H1 (cell line): ENCODE data around the gene PIEZO1. TPM values are rescaled to one million over a fixed set of nuclear protein-coding genes. Genes with fewer than 3 reads are reported as not detected.
A peak's percentile ranks its signal among the peaks of the same experiment; 100 is the strongest.

Experiments used
- CTCF ChIA-PET: fragments of 300-600 bp; sonication (Branson Sonifier 250); formaldehyde crosslinking; loops from one replicate; lab custom pipeline; 2021; ENCODE audit not compliant: partially characterized antibody; lab: Charles Lee
- POLR2A ChIA-PET: fragments of 300-600 bp; sonication (Branson Sonifier 250); formaldehyde crosslinking; loops from one replicate; lab custom pipeline; 2021; ENCODE audit warnings: inconsistent platforms; ENCODE audit not compliant: partially characterized antibody; lab: Charles Lee
- DNase-seq, 2 experiments: peaks; one replicate each; pipeline versions ENCODE4 v3.0.0 to v3.0.0-alpha.2; 2010 to 2022; ENCODE audit warnings: low spot score in 2 of 2, low read depth in 1 of 2, mixed read lengths in 1 of 2
- FAIRE-seq: peaks from 2 replicates; lab custom pipeline; 2011; peaks lifted over from hg19 to GRCh38; lab: Jason Lieb, UNC
- H2AFZ ChIP-seq: 2 replicates; pipeline ENCODE4 v1.8.1; 2012; ENCODE audit warnings: low read length, inconsistent platforms
- H2AK5ac ChIP-seq: 2 replicates; pipeline ENCODE4 v1.6.1; 2013; ENCODE audit warnings: low read depth, low read length
- H2BK120ac ChIP-seq: replicated peaks from 2 replicates; pipeline ENCODE3; 2013; ENCODE audit warnings: low read depth, low read length, inconsistent platforms
- H2BK12ac ChIP-seq: 2 replicates; pipeline ENCODE4 v1.6.1; 2013; ENCODE audit warnings: low read depth, low read length
- H2BK15ac ChIP-seq: 2 replicates; pipeline ENCODE4 v1.6.1; 2013; ENCODE audit warnings: low read length
- H2BK20ac ChIP-seq: 2 replicates; pipeline ENCODE4 v1.6.1; 2013; ENCODE audit warnings: low read length
- H2BK5ac ChIP-seq: 2 replicates; pipeline ENCODE4 v1.6.1; 2013; ENCODE audit warnings: low read depth, low read length
- H3K14ac ChIP-seq: 2 replicates; pipeline ENCODE4 v1.6.1; 2013; ENCODE audit warnings: inconsistent platforms; ENCODE audit not compliant: insufficient read length
- H3K18ac ChIP-seq: 2 replicates; pipeline ENCODE4 v1.6.1; 2013; ENCODE audit warnings: low read length; ENCODE audit errors: extremely low read depth
- H3K23ac ChIP-seq: 2 replicates; pipeline ENCODE4 v1.6.1; 2013; ENCODE audit warnings: inconsistent platforms; ENCODE audit not compliant: insufficient read length
- H3K23me2 ChIP-seq: 2 replicates; pipeline ENCODE4 v1.6.1; 2013; ENCODE audit warnings: low read depth, low read length
- H3K27ac ChIP-seq: 2 replicates; pipeline ENCODE4 v1.6.1; 2011; ENCODE audit warnings: low read depth, low read length, inconsistent platforms
- H3K27me3 ChIP-seq, 4 experiments: replicated peaks in 1 of 4; 1 replicate in 1 of 4; 2 replicates in 3 of 4; pipeline versions ENCODE4 v1.6.1 to v1.8.1; 2011 to 2013; ENCODE audit warnings: low read length in 3 of 4, mild to moderate bottlenecking in 3 of 4, inconsistent platforms in 2 of 4, mixed read lengths in 2 of 4, moderate library complexity in 1 of 4; ENCODE audit not compliant: control insufficient read depth in 3 of 4, insufficient read depth in 3 of 4; ENCODE audit errors: extremely low read depth in 1 of 4
- H3K36me3 ChIP-seq, 4 experiments: 2 replicates each; pipeline versions ENCODE4 v1.6.1 to v1.8.1; 2011 to 2013; ENCODE audit warnings: mild to moderate bottlenecking in 4 of 4, low read length in 3 of 4, moderate library complexity in 2 of 4, control low read depth in 1 of 4, inconsistent platforms in 1 of 4; ENCODE audit not compliant: insufficient read depth in 4 of 4, control insufficient read depth in 2 of 4
- H3K4ac ChIP-seq: replicated peaks from 2 replicates; pipeline ENCODE3; 2013; ENCODE audit warnings: low read length, low read depth, mixed read lengths, inconsistent platforms; ENCODE audit not compliant: insufficient read length
- H3K4me1 ChIP-seq, 4 experiments: replicated peaks in 1 of 4; 1 replicate in 1 of 4; 2 replicates in 3 of 4; pipeline versions ENCODE4 v1.6.1 to v1.8.1; 2011 to 2013; ENCODE audit warnings: low read length in 3 of 4, inconsistent platforms in 2 of 4, mixed read lengths in 1 of 4; ENCODE audit not compliant: insufficient read depth in 4 of 4, control insufficient read depth in 3 of 4
- H3K4me2 ChIP-seq, 2 experiments: 2 replicates each; pipeline versions ENCODE4 v1.6.1 to v1.8.1; 2011 to 2013; ENCODE audit warnings: low read depth in 2 of 2, low read length in 2 of 2, control low read depth in 1 of 2, inconsistent platforms in 1 of 2, mild to moderate bottlenecking in 1 of 2; ENCODE audit not compliant: insufficient read depth in 1 of 2
- H3K4me3 ChIP-seq, 4 experiments: fragments of 200-600, 300-600 bp in 1 of 4; sonication (generic), shearing (Covaris generic), sonication (Bioruptor Twin) in 1 of 4; 2 replicates each; pipeline versions ENCODE4 v1.5.1 to v1.8.1; 2011 to 2016; ENCODE audit warnings: low read length in 4 of 4, low read depth in 3 of 4, control low read depth in 2 of 4, inconsistent platforms in 2 of 4, mild to moderate bottlenecking in 2 of 4, mixed read lengths in 1 of 4, moderate library complexity in 1 of 4; ENCODE audit not compliant: insufficient read depth in 2 of 4; ENCODE audit errors: extremely low read depth in 1 of 4
- H3K56ac ChIP-seq: replicated peaks from 2 replicates; pipeline ENCODE3; 2013; ENCODE audit warnings: low read depth, mild to moderate bottlenecking, mixed read lengths, low read length, inconsistent platforms; ENCODE audit not compliant: insufficient read length
- H3K79me1 ChIP-seq: 2 replicates; pipeline ENCODE4 v1.6.1; 2013; ENCODE audit warnings: low read depth, low read length, control low read depth
- H3K79me2 ChIP-seq, 2 experiments: 2 replicates each; pipeline versions ENCODE4 v1.6.1 to v1.8.1; 2012 to 2013; ENCODE audit warnings: low read length in 2 of 2, mild to moderate bottlenecking in 2 of 2, inconsistent platforms in 1 of 2; ENCODE audit not compliant: insufficient read depth in 2 of 2, control insufficient read depth in 1 of 2
- H3K9ac ChIP-seq, 4 experiments: replicated peaks in 1 of 4; 1 replicate in 1 of 4; 2 replicates in 3 of 4; pipeline versions ENCODE4 v1.6.1 to v1.8.1; 2011 to 2013; ENCODE audit warnings: low read depth in 3 of 4, low read length in 3 of 4, control low read depth in 2 of 4, mild to moderate bottlenecking in 2 of 4, moderate library complexity in 2 of 4, inconsistent platforms in 1 of 4; ENCODE audit errors: extremely low read depth in 1 of 4
- H3K9me3 ChIP-seq, 2 experiments: 2 replicates each; pipeline versions ENCODE4 v1.6.1 to v1.8.1; 2012 to 2013; ENCODE audit warnings: mild to moderate bottlenecking in 2 of 2, moderate library complexity in 2 of 2, control low read depth in 1 of 2, inconsistent platforms in 1 of 2, low read depth in 1 of 2, low read length in 1 of 2, mixed read lengths in 1 of 2; ENCODE audit not compliant: insufficient read depth in 2 of 2
- H4K20me1 ChIP-seq, 2 experiments: replicated peaks in 1 of 2; 2 replicates each; pipeline versions ENCODE3 to v1.8.1; 2011 to 2013; ENCODE audit warnings: inconsistent platforms in 2 of 2, low read length in 2 of 2, mild to moderate bottlenecking in 1 of 2; ENCODE audit not compliant: insufficient read depth in 2 of 2, control insufficient read depth in 1 of 2
- H4K5ac ChIP-seq: 2 replicates; pipeline ENCODE4 v1.6.1; 2013; ENCODE audit warnings: low read length, low read depth, mixed read lengths, inconsistent platforms; ENCODE audit not compliant: insufficient read length
- H4K8ac ChIP-seq: 2 replicates; pipeline ENCODE4 v1.8.0; 2013; ENCODE audit warnings: mild to moderate bottlenecking, moderate library complexity, low read length, inconsistent platforms; ENCODE audit not compliant: insufficient read depth; ENCODE audit errors: extremely low read depth
- H4K91ac ChIP-seq: replicated peaks from 2 replicates; pipeline ENCODE3; 2013; ENCODE audit warnings: low read length, mixed read lengths, inconsistent platforms; ENCODE audit not compliant: insufficient read length
- ASH2L ChIP-seq: fragments of 200-600, 300-600 bp; sonication (generic); IDR thresholded peaks from one replicate; pipeline ENCODE4 v1.7.1; 2017; ENCODE audit warnings: low read length
- GABPA ChIP-seq: IDR thresholded peaks from 2 replicates; pipeline ENCODE4 v1.6.1; 2011; ENCODE audit warnings: mild to moderate bottlenecking, low read length, moderate library complexity, borderline replicate concordance; ENCODE audit not compliant: insufficient read depth
- KDM1A ChIP-seq: fragments of 200-600, 300-600 bp; sonication (generic); IDR thresholded peaks from 2 replicates; pipeline ENCODE4 v1.7.1; 2016; ENCODE audit warnings: mild to moderate bottlenecking, low read length, borderline replicate concordance
- KDM4A ChIP-seq: IDR thresholded peaks from one replicate; pipeline ENCODE4 v1.7.1; 2012; ENCODE audit warnings: low read depth, mild to moderate bottlenecking, moderate library complexity, low read length, inconsistent platforms; ENCODE audit not compliant: severe bottlenecking
- SRF ChIP-seq: IDR thresholded peaks from 2 replicates; pipeline ENCODE4 v1.6.1; 2011; ENCODE audit warnings: mild to moderate bottlenecking, low read depth, low read length, moderate library complexity
- TAF1 ChIP-seq: IDR thresholded peaks from 2 replicates; pipeline ENCODE4 v1.6.1; 2011; ENCODE audit warnings: mild to moderate bottlenecking, low read depth, low read length
- TBP ChIP-seq: IDR thresholded peaks from 2 replicates; pipeline ENCODE4 v1.6.1; 2011; ENCODE audit warnings: low read depth, low read length, improper control_type of control experiment
- whole genome bisulfite sequencing, 2 experiments: shearing (Covaris generic) in 1 of 2; methylation state at CpG; one replicate each; pipeline versions ENCODE4 v1.1.6 to v1.1.7; 2013 to 2015; ENCODE audit warnings: low lambda C conversion rate in 2 of 2, mixed read lengths in 2 of 2, inconsistent platforms in 1 of 2, low coverage in 1 of 2, missing lambda C conversion rate in 1 of 2; ENCODE audit not compliant: insufficient replicate concordance in 2 of 2, insufficient coverage in 1 of 2, insufficient read length in 1 of 2; ENCODE audit errors: extremely low coverage in 1 of 2, missing lambda C conversion rate in 1 of 2; 5-methylcytosine and 5-hydroxymethylcytosine counted together
- polyA plus RNA-seq, 7 experiments: library from polyadenylated mRNA; depleted of rRNA in 3 of 7; stranded (reverse) in 5 of 7; unstranded in 2 of 7; fragments of >200 nt in 5 of 7; fragments of 200-250 nt in 2 of 7; gene quantifications; 1 replicate in 5 of 7; 2 replicates in 1 of 7; 4 replicates in 1 of 7; pipeline versions ENCODE4 v1.2.1 to v1.2.3, GENCODE V29; 2011 to 2013; ENCODE audit warnings: missing spikeins in 2 of 7, mixed read lengths in 2 of 7
- total RNA-seq: library from RNA; stranded (reverse); fragmentation: NEBNext Ultra II Directional; extraction: Animal tissue kit (Norgen Biotek cat#: 25700); gene quantifications from 2 replicates; pipeline ENCODE4 v1.2.1, GENCODE V29; 2021

PIEZO1 gene
- total and polyA plus RNA-seq, 2 of the 8 experiments (the other 6 are each of a cell fraction or from before 2014, with no cell fraction given), result 42.3 to 67.5 TPM

DNA sequence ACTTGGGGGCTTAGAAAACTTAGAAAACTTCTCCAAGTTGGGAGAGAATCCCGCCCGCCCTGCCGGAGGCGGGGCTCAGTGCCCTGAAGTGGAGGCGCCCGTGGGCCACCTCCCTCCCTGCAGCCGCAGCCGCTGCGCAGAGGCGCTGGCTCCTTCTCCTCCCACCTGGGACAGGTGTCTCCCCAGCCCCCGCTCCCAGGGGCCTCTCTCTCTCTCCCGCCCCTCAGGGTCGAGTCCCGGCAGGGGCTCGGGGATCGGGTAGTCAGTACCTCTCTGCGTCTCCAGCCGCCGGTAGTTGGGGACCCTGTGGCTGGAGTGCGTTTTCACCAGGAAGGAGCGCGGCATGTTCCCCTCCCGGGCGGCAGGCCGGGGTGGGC, 99.0 kb downstream of the PIEZO1 start:
- no peaks in the 10 kb centered on the region for H3K79me2 ChIP-seq
- 4% methylated on average over 14 of the region's 25 CpGs; no CpG with 5 or more reads in 1 of the 2 experiments for WGBS, 2 experiments
- H2BK20ac ChIP-seq, result no peak overlapping the region
- H3K56ac ChIP-seq, result no peak overlapping the region
- H3K23ac ChIP-seq, result no peak overlapping the region
- peak overlapping the region; percentile 78 for H3K18ac ChIP-seq
- no peak overlapping the region for H2AK5ac ChIP-seq
- peak overlapping the region; percentile 61 to 77 (median 69) for H3K4me3 ChIP-seq
- no peak overlapping the region for H3K14ac ChIP-seq
- no peak overlapping the region for H3K27ac ChIP-seq
- peaks cover 0 to 3% of the 10 kb centered on the region in 2 experiments for H4K20me1 ChIP-seq
- no peaks in the 10 kb centered on the region for H3K9me3 ChIP-seq
- no peak overlapping the region for H2BK15ac ChIP-seq
- no peak overlapping the region for H2AFZ ChIP-seq
- peaks cover 0 to 12% (median 9%) of the 10 kb centered on the region in 4 experiments; a peak in 3 of 7 replicates for H3K27me3 ChIP-seq
- H3K4ac ChIP-seq, result no peak overlapping the region
- H3K4me2 ChIP-seq, result peak overlapping the region; percentile 69 to 95
- H2BK120ac ChIP-seq, result no peak overlapping the region
- H3K23me2 ChIP-seq, result peaks cover 13% of the 10 kb centered on the region; the same call in 1 of the 2 replicates
- POLR2A ChIA-PET, result interaction anchor here (0.6 to 2.3 kb wide), 5 partner anchors 14 to 177 kb away, joined by 3 to 6 read pairs (median 4); partner anchors contain the start of gene MVD
- no peak overlapping the region for H2BK12ac ChIP-seq
- CTCF ChIA-PET, result interaction anchor here (0.8 to 5.7 kb wide), 6 partner anchors 13 to 123 kb away, joined by 3 to 87 read pairs (median 5); no protein-coding TSS in a partner anchor
- H2BK5ac ChIP-seq, result 0 out of 2 replicates have a peak overlapping the region, but pooled peaks have one; percentile 35
- peak; percentile 65 for TF ChIP-seq KDM4A
- TF ChIP-seq ASH2L, result peak; percentile 50
- TF ChIP-seq TBP, result no peak
- TF ChIP-seq GABPA, result peak; percentile 50; the same call in 1 of the 2 replicates
- TF ChIP-seq TAF1, result 0 out of 2 replicates have a peak, but pooled peaks have one; percentile 7
- no peak for TF ChIP-seq SRF
- no peak for TF ChIP-seq KDM1A
- H3K79me1 ChIP-seq, result no peaks in the 10 kb centered on the region
- peak overlapping the region in 1 of 4 experiments; percentile 41; a peak in 1 of 7 replicates for H3K9ac ChIP-seq
- H3K4me1 ChIP-seq, result peaks cover 0 to 8% (median 6%) of the 10 kb centered on the region in 4 experiments; a peak in 6 of 7 replicates
- FAIRE-seq (no peak), DNase-seq (no peak)
- H4K8ac ChIP-seq, result peak overlapping the region; percentile 28
- no peak overlapping the region for H4K5ac ChIP-seq
- no peaks in the 10 kb centered on the region for H3K36me3 ChIP-seq
- H4K91ac ChIP-seq, result no peak overlapping the region
